WTC11 (cell line): ENCODE measurements around the gene CBFA2T3. TPM values are rescaled to one million over a fixed set of nuclear protein-coding genes. Genes with fewer than 3 reads are reported as not detected.

Experiments
- ATAC-seq: fragments of 200-7000 bp; cut with Tn5 transposase; 2 replicates; pipeline ENCODE4 v1.10.0; 2021; ENCODE audit warnings: mild to moderate bottlenecking, moderate library complexity
- CTCF ChIA-PET: fragments of 300-600 bp; sonication (Branson Sonifier 250); formaldehyde crosslinking; loops from one replicate; lab custom pipeline; 2021; ENCODE audit warnings: antibody characterized with exemption; lab: Charles Lee
- POLR2A ChIA-PET: fragments of 350-600 bp; sonication (Branson Sonifier 250); formaldehyde crosslinking; loops from one replicate; lab custom pipeline; 2021; ENCODE audit warnings: antibody characterized with exemption; lab: Charles Lee
- DNase-seq: peaks from one replicate; pipeline ENCODE4 v3.0.0; 2021; ENCODE audit warnings: low spot score
- H3K27ac Mint-ChIP-seq: 2 replicates; pipeline ENCODE4 v1.8.0; 2021; ENCODE audit warnings: mixed read lengths
- H3K27me3 Mint-ChIP-seq: 2 replicates; pipeline ENCODE4 v1.8.0; 2021; ENCODE audit warnings: low read depth, mild to moderate bottlenecking, moderate library complexity, mixed read lengths
- H3K36me3 Mint-ChIP-seq: 2 replicates; pipeline ENCODE4 v1.8.0; 2021; ENCODE audit warnings: mixed read lengths
- H3K4me1 Mint-ChIP-seq: 2 replicates; pipeline ENCODE4 v1.8.0; 2022; ENCODE audit warnings: mixed read lengths
- H3K4me3 Mint-ChIP-seq: 2 replicates; pipeline ENCODE4 v1.8.0; 2021; ENCODE audit warnings: mild to moderate bottlenecking, moderate library complexity, mixed read lengths
- H3K9me3 Mint-ChIP-seq: 2 replicates; pipeline ENCODE4 v1.8.0; 2021; ENCODE audit warnings: mixed read lengths
- CREB1 ChIP-seq: sonication (generic); formaldehyde crosslinking; IDR thresholded peaks from 2 replicates; pipeline ENCODE4 v1.8.0; 2023; ENCODE audit warnings: mild to moderate bottlenecking, missing genetic modification reagents
- ESRRA ChIP-seq: sonication (generic); formaldehyde crosslinking; IDR thresholded peaks from 2 replicates; pipeline ENCODE4 v1.8.1; 2022; ENCODE audit warnings: mild to moderate bottlenecking, missing genetic modification reagents, borderline replicate concordance
- KAT7 ChIP-seq: sonication (generic); formaldehyde crosslinking; IDR thresholded peaks from 2 replicates; pipeline ENCODE4 v1.8.1; 2023; ENCODE audit warnings: missing genetic modification reagents, mild to moderate bottlenecking, borderline replicate concordance
- NFATC4 ChIP-seq: fragments of 250-450 bp; sonication (Bioruptor Pico); IDR thresholded peaks from 2 replicates; pipeline ENCODE4 v1.9.0; 2021; ENCODE audit warnings: mild to moderate bottlenecking
- NFYB ChIP-seq: sonication (generic); formaldehyde crosslinking; conservative IDR thresholded peaks from 2 replicates; pipeline ENCODE4 v1.8.0; 2022; ENCODE audit warnings: low read depth, missing genetic modification reagents
- NR1H2 ChIP-seq: sonication (generic); formaldehyde crosslinking; IDR thresholded peaks from 2 replicates; pipeline ENCODE4 v1.9.0; 2021; ENCODE audit warnings: mild to moderate bottlenecking, moderate library complexity, missing genetic modification reagents
- NR2C2 ChIP-seq: sonication (generic); formaldehyde crosslinking; IDR thresholded peaks from 2 replicates; pipeline ENCODE4 v1.8.0; 2022; ENCODE audit warnings: mild to moderate bottlenecking, missing genetic modification reagents
- SMAD3 ChIP-seq: sonication (generic); formaldehyde crosslinking; IDR thresholded peaks from 2 replicates; pipeline ENCODE4 v1.8.0; 2022; ENCODE audit warnings: missing genetic modification reagents, mild to moderate bottlenecking, borderline replicate concordance
- ZNF671 ChIP-seq: fragments of 250-450 bp; sonication (Bioruptor Pico); IDR thresholded peaks from 2 replicates; pipeline ENCODE4 v1.8.0; 2021; ENCODE audit warnings: mild to moderate bottlenecking
- total RNA-seq: library from RNA; stranded (reverse); gene quantifications from 3 replicates; pipeline ENCODE4 v1.2.3, GENCODE V29; 2021
- TF ChIP-seq, protein P1 (sequence below): sonication (generic); formaldehyde crosslinking; IDR thresholded peaks from 2 replicates; pipeline ENCODE4 v1.8.1; 2022; ENCODE audit warnings: low read depth, mild to moderate bottlenecking, moderate library complexity, missing genetic modification reagents, borderline replicate concordance
- TF ChIP-seq, protein P2 (sequence below): sonication (generic); formaldehyde crosslinking; IDR thresholded peaks from 2 replicates; pipeline ENCODE4 v1.8.1; 2023; ENCODE audit warnings: mild to moderate bottlenecking, missing genetic modification reagents, borderline replicate concordance
- TF ChIP-seq, protein P3 (sequence below): sonication (generic); formaldehyde crosslinking; IDR thresholded peaks from 2 replicates; pipeline ENCODE4 v1.8.1; 2022; ENCODE audit warnings: mild to moderate bottlenecking, moderate library complexity, missing genetic modification reagents
- TF ChIP-seq, protein P4 (sequence below): sonication (generic); formaldehyde crosslinking; IDR thresholded peaks from 2 replicates; pipeline ENCODE4 v1.8.0; 2022; ENCODE audit warnings: mild to moderate bottlenecking, missing genetic modification reagents
- TF ChIP-seq, protein P5 (sequence below): fragments of 250-450 bp; sonication (Bioruptor Pico); conservative IDR thresholded peaks from 2 replicates; pipeline ENCODE4 v1.9.0; 2021; ENCODE audit warnings: mild to moderate bottlenecking
- TF ChIP-seq, protein P6 (sequence below): sonication (generic); formaldehyde crosslinking; IDR thresholded peaks from 2 replicates; pipeline ENCODE4 v1.8.0; 2022; ENCODE audit warnings: mild to moderate bottlenecking, missing genetic modification reagents

The CBFA2T3 gene
- total RNA-seq, 1 experiment from 2014 or later = 2.6 TPM

DNA sequence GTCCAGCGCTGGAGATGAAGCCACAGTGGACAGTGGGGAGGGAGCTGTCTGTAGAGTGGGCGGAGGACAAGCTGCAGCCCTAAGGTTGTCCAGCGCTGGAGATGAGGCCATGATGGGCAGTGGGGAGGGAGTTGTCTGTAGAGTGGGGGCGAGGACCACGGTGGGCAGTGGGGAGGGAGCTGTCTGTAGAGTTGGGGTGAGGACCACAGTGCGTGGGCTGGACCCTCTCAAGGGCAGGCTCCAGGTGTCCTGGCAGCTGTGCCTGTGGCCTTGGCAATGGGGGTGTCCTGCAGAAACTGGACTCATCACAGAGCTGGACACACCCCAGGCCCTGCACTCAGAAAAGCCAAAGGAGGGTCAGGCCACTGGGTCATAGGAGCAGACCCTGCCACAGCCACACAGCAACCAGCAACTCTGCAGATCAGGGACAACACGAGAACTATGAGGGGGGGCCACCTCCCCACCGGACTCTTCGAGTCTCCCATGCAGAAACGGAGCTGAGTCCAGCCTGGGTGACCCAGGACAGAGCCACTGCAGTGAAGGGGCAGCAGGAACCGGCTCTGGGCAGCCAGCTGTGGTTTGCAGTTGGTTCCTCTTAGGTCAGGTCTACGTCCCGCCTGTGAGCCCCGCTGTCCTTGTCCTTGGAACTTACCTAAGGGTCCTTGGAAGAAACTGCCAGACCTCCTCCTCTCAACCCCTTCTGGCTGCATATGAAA, 33.4 kb upstream of the CBFA2T3 start:
- Mint-ChIP-seq H3K4me1 (peaks cover 6% of the 10 kb centered on the region; the same call in 1 of the 2 replicates), H3K27me3 (peaks cover 8% of the 10 kb centered on the region), H3K27ac (no peak overlapping the region), H3K36me3 (no peaks in the 10 kb centered on the region), H3K9me3 (peaks cover 6% of the 10 kb centered on the region), H3K4me3 (no peak overlapping the region)
- DNase-seq (no peak), ATAC-seq (no peak)
- POLR2A ChIA-PET = no interaction called here
- CTCF ChIA-PET = no interaction called here
- TF ChIP-seq NR2C2 (CRISPR knock-in tag) = no peak
- TF ChIP-seq, protein P1, sequence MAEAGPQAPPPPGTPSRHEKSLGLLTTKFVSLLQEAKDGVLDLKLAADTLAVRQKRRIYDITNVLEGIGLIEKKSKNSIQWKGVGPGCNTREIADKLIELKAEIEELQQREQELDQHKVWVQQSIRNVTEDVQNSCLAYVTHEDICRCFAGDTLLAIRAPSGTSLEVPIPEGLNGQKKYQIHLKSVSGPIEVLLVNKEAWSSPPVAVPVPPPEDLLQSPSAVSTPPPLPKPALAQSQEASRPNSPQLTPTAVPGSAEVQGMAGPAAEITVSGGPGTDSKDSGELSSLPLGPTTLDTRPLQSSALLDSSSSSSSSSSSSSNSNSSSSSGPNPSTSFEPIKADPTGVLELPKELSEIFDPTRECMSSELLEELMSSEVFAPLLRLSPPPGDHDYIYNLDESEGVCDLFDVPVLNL (CRISPR knock-in tag) = no peak
- no peak for TF ChIP-seq NR1H2 (CRISPR knock-in tag)
- no peak for TF ChIP-seq ESRRA (CRISPR knock-in tag)
- TF ChIP-seq, protein P2, sequence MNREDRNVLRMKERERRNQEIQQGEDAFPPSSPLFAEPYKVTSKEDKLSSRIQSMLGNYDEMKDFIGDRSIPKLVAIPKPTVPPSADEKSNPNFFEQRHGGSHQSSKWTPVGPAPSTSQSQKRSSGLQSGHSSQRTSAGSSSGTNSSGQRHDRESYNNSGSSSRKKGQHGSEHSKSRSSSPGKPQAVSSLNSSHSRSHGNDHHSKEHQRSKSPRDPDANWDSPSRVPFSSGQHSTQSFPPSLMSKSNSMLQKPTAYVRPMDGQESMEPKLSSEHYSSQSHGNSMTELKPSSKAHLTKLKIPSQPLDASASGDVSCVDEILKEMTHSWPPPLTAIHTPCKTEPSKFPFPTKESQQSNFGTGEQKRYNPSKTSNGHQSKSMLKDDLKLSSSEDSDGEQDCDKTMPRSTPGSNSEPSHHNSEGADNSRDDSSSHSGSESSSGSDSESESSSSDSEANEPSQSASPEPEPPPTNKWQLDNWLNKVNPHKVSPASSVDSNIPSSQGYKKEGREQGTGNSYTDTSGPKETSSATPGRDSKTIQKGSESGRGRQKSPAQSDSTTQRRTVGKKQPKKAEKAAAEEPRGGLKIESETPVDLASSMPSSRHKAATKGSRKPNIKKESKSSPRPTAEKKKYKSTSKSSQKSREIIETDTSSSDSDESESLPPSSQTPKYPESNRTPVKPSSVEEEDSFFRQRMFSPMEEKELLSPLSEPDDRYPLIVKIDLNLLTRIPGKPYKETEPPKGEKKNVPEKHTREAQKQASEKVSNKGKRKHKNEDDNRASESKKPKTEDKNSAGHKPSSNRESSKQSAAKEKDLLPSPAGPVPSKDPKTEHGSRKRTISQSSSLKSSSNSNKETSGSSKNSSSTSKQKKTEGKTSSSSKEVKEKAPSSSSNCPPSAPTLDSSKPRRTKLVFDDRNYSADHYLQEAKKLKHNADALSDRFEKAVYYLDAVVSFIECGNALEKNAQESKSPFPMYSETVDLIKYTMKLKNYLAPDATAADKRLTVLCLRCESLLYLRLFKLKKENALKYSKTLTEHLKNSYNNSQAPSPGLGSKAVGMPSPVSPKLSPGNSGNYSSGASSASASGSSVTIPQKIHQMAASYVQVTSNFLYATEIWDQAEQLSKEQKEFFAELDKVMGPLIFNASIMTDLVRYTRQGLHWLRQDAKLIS (CRISPR knock-in tag) = no peak
- no peak for TF ChIP-seq NFATC4 (CRISPR knock-in tag)

DNA sequence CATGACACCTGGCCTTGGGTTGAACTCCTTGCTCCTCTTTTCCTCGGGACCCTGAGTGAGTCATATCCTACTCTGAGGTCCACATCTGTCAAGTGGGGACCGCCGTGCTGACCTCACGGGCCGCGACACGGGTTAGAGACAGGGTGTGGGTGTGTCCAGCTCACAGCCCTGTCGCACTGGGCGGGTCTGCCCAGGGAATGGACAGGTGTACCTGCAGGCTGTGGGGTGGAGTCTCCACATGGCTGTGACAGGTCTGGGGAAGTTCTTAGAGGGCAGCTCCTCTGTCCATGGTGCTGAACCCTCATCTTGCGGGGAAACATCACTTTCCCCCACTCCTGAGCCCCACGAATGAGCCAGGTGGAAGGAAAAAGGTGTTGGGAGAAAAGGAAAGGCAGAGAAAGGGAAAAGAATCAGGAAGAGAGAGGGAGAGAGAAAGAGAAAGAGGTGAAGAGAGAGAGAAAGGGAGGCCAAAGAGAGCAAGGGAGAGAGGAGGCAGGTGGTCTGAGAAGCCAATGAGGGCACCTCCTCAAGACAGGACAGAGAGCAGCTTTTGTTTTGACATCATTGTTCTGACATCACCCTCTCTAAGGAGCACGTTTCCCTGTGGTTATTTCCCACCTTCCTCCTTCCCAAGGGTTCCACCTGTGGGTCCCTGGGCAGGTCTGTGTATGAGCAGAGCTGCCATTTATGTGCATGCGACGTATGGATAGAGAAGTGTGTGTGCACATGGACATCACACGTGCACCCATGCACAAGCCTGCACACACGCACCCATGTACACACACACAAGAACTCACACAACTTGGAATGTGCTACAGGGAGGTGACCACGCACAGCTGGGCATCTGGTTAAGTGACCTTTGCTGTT, 32.6 kb upstream of the CBFA2T3 start:
- H3K27ac Mint-ChIP-seq = no peak overlapping the region
- DNase-seq (peak; percentile 63), ATAC-seq (peak; percentile 62)
- ChIA-PET CTCF (no interaction called here), POLR2A (no interaction called here)
- H3K36me3 Mint-ChIP-seq = no peaks in the 10 kb centered on the region
- peaks cover 8% of the 10 kb centered on the region for H3K27me3 Mint-ChIP-seq
- H3K4me1 Mint-ChIP-seq = peaks cover 6% of the 10 kb centered on the region; the same call in 1 of the 2 replicates
- H3K9me3 Mint-ChIP-seq = peaks cover 6% of the 10 kb centered on the region
- H3K4me3 Mint-ChIP-seq = no peak overlapping the region
- TF ChIP-seq SMAD3 (CRISPR knock-in tag) = 0 out of 2 replicates have a peak, but pooled peaks have one; percentile 28
- TF ChIP-seq ZNF671 (CRISPR knock-in tag) = no peak
- no peak for TF ChIP-seq KAT7 (CRISPR knock-in tag)
- TF ChIP-seq, protein P3, sequence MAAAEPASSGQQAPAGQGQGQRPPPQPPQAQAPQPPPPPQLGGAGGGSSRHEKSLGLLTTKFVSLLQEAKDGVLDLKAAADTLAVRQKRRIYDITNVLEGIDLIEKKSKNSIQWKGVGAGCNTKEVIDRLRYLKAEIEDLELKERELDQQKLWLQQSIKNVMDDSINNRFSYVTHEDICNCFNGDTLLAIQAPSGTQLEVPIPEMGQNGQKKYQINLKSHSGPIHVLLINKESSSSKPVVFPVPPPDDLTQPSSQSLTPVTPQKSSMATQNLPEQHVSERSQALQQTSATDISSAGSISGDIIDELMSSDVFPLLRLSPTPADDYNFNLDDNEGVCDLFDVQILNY (CRISPR knock-in tag) = no peak
- TF ChIP-seq NFYB (CRISPR knock-in tag) = no peak
- no peak for TF ChIP-seq CREB1 (CRISPR knock-in tag)
- TF ChIP-seq, protein P2 (CRISPR knock-in tag) = no peak
- TF ChIP-seq, protein P4, sequence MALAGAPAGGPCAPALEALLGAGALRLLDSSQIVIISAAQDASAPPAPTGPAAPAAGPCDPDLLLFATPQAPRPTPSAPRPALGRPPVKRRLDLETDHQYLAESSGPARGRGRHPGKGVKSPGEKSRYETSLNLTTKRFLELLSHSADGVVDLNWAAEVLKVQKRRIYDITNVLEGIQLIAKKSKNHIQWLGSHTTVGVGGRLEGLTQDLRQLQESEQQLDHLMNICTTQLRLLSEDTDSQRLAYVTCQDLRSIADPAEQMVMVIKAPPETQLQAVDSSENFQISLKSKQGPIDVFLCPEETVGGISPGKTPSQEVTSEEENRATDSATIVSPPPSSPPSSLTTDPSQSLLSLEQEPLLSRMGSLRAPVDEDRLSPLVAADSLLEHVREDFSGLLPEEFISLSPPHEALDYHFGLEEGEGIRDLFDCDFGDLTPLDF (CRISPR knock-in tag) = 0 out of 2 replicates have a peak, but pooled peaks have one; percentile 18
- TF ChIP-seq, protein P5, sequence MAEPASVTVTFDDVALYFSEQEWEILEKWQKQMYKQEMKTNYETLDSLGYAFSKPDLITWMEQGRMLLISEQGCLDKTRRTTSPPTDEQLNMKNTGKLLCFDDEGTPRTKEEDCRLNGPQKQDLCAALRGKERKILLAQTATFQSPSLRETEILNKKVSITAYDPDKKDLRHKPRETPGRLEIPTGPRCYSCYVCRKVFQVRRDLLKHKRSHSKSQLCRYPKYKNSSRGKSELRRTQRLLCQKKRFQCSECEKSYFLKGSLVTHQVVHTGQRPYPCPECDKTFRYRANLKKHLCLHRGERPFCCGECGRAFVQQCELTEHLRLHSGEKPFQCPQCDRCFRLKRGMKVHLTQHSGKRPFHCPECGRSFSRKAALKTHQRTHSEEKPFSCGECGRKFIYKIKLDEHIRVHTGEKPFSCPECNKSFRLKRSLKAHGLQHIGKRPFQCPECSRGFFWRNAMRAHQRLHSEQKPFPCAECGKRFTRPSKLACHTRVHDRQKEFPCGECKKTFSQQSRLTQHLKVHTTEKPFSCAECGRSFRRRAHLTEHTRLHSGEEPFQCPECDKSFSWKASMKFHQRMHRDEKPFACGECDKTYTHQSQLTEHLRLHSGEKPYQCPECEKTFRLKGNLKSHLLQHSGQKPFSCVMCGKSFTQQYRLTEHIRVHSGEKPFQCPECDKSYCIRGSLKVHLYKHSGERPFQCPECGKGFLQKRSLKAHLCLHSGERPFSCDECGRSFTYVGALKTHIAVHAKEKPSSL (CRISPR knock-in tag) = no peak
- TF ChIP-seq, protein P6, sequence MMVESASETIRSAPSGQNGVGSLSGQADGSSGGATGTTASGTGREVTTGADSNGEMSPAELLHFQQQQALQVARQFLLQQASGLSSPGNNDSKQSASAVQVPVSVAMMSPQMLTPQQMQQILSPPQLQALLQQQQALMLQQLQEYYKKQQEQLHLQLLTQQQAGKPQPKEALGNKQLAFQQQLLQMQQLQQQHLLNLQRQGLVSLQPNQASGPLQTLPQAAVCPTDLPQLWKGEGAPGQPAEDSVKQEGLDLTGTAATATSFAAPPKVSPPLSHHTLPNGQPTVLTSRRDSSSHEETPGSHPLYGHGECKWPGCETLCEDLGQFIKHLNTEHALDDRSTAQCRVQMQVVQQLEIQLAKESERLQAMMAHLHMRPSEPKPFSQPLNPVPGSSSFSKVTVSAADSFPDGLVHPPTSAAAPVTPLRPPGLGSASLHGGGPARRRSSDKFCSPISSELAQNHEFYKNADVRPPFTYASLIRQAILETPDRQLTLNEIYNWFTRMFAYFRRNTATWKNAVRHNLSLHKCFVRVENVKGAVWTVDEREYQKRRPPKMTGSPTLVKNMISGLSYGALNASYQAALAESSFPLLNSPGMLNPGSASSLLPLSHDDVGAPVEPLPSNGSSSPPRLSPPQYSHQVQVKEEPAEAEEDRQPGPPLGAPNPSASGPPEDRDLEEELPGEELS = 0 out of 2 replicates have a peak, but pooled peaks have one; percentile 46
